PC-9 (cell line): ENCODE data around the gene JPH2. TPM values are rescaled to one million over a fixed set of nuclear protein-coding genes. Genes with fewer than 3 reads are reported as not detected.
A peak's percentile ranks its signal among the peaks of the same experiment; 100 is the strongest.

ENCODE experiments used
- BruUV-seq: library from RNA; stranded (reverse); fragments of 400-500 nt; replicated peaks from 2 replicates; lab custom pipeline; 2021; lab: Mats Ljungman, UMichigan
- CTCF ChIA-PET: fragments of 300-600 bp; sonication (Branson Sonifier 250); formaldehyde crosslinking; loops from one replicate; lab custom pipeline; 2022; ENCODE audit warnings: antibody characterized with exemption; lab: Charles Lee
- POLR2A ChIA-PET: fragments of 300-600 bp; sonication (Branson Sonifier 250); formaldehyde crosslinking; loops from one replicate; lab custom pipeline; 2022; ENCODE audit warnings: antibody characterized with exemption; ENCODE audit not compliant: unreplicated experiment; lab: Charles Lee
- DNase-seq, 2 experiments: peaks; one replicate each; pipeline versions ENCODE4 v3.0.0 to v3.0.0-alpha.2; 2015 to 2022; ENCODE audit warnings: mixed read lengths in 1 of 2
- H2AFZ ChIP-seq: fragments of 200-600 bp; sonication (generic); 2 replicates; pipeline ENCODE4 v1.8.1; 2017; ENCODE audit warnings: antibody characterized with exemption
- H3F3A ChIP-seq: fragments of 200-600 bp; sonication (generic); 2 replicates; pipeline ENCODE4 v1.8.1; 2017; ENCODE audit warnings: antibody characterized with exemption, mild to moderate bottlenecking, low read depth; ENCODE audit not compliant: insufficient read depth
- H3K27ac ChIP-seq: fragments of 200-600 bp; sonication (generic); 2 replicates; pipeline ENCODE4 v1.6.1; 2016; ENCODE audit warnings: mixed run types
- H3K27me3 ChIP-seq: fragments of 200-600 bp; sonication (generic); 2 replicates; pipeline ENCODE4 v1.6.1; 2016; ENCODE audit warnings: low read depth, mixed run types; ENCODE audit not compliant: insufficient read depth
- H3K36me3 ChIP-seq: fragments of 200-600 bp; sonication (generic); 2 replicates; pipeline ENCODE4 v1.6.1; 2016; ENCODE audit warnings: low read depth, mixed run types
- H3K4me1 ChIP-seq: fragments of 200-600 bp; sonication (generic); replicated peaks from 2 replicates; pipeline ENCODE4 v1.6.1; 2016; ENCODE audit warnings: mixed run types; ENCODE audit not compliant: insufficient read depth
- H3K4me2 ChIP-seq: fragments of 200-600 bp; sonication (generic); 2 replicates; pipeline ENCODE4 v1.6.1; 2017; ENCODE audit warnings: mixed run types
- H3K4me3 ChIP-seq: fragments of 200-600 bp; sonication (generic); 2 replicates; pipeline ENCODE4 v1.6.1; 2016; ENCODE audit warnings: mixed run types
- H3K79me2 ChIP-seq: fragments of 200-600 bp; sonication (generic); 2 replicates; pipeline ENCODE4 v1.6.1; 2017; ENCODE audit warnings: low read depth, mixed run types
- H3K9me2 ChIP-seq: fragments of 200-600 bp; sonication (generic); 2 replicates; pipeline ENCODE4 v1.8.1; 2017; ENCODE audit warnings: mild to moderate bottlenecking; ENCODE audit not compliant: insufficient read depth
- H3K9me3 ChIP-seq: fragments of 200-600 bp; sonication (generic); 2 replicates; pipeline ENCODE4 v1.8.1; 2016; ENCODE audit warnings: low read depth; ENCODE audit not compliant: insufficient read depth
- H4K20me1 ChIP-seq: fragments of 200-600 bp; sonication (generic); 2 replicates; pipeline ENCODE4 v1.8.1; 2017; ENCODE audit not compliant: insufficient read depth
- CTCF ChIP-seq: fragments of 200-600 bp; sonication (generic); conservative IDR thresholded peaks from 2 replicates; pipeline ENCODE4 v1.6.1; 2017; ENCODE audit warnings: mixed run types, antibody characterized with exemption, mild to moderate bottlenecking, moderate library complexity
- EZH2 ChIP-seq: fragments of 200-600 bp; sonication (generic); IDR thresholded peaks from 2 replicates; pipeline ENCODE4 v1.8.0; 2017; ENCODE audit warnings: antibody characterized with exemption, low read depth
- intact Hi-C: fragments of 100-400 bp; cut with micrococcal nuclease; formaldehyde crosslinking; loops from one replicate; pipeline ENCODE4 v1.10.0; 2022; ENCODE audit not compliant: unreplicated experiment
- total RNA-seq: library from RNA; stranded (reverse); gene quantifications from 2 replicates; pipeline ENCODE4 v1.2.3, GENCODE V29; 2021

The JPH2 gene
- total RNA-seq, 1 experiment from 2014 or later: 41.1 TPM

DNA sequence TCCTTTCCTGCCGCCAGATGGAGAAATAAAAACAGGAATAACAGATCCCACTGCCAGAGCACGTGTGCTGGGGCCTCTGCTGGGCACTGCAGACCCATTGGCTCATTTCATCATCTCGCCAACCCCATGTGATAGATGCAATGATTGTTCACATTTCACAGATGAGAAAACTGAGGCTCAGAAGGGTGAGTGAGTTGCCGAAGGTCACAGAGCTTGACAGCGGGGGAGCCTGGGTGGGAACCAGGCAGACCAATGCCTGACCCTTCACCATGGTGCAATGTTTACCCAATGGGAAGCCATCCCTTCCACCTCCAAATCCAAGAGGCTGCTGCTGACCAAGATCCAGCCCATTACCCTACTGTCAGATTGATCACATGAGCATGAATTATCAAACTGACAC, 105.1 kb downstream of the JPH2 start:
- peaks cover 17% of the 10 kb centered on the region for H3K4me1 ChIP-seq
- no peak overlapping the region for H3K4me3 ChIP-seq
- no peaks in the 10 kb centered on the region for H3K9me3 ChIP-seq
- DNase-seq: no peak
- no peak overlapping the region for H2AFZ ChIP-seq
- no peak overlapping the region for H3K27ac ChIP-seq
- H3K9me2 ChIP-seq: no peaks in the 10 kb centered on the region
- H3K36me3 ChIP-seq: no peaks in the 10 kb centered on the region
- H4K20me1 ChIP-seq: no peaks in the 10 kb centered on the region
- no peaks in the 10 kb centered on the region for H3K27me3 ChIP-seq
- peaks cover 17% of the 10 kb centered on the region; the same call in 1 of the 2 replicates for H3F3A ChIP-seq
- intact Hi-C loops: loop anchor here (5.0 kb wide), 1 partner anchor 140 kb away; no protein-coding TSS in a partner anchor
- no peaks in the 10 kb centered on the region for H3K79me2 ChIP-seq
- CTCF ChIA-PET: no interaction called here
- H3K4me2 ChIP-seq: no peak overlapping the region
- POLR2A ChIA-PET: no interaction called here
- no TSS peak for BruUV-seq
- TF ChIP-seq CTCF: no peak
- TF ChIP-seq EZH2: no peak

DNA sequence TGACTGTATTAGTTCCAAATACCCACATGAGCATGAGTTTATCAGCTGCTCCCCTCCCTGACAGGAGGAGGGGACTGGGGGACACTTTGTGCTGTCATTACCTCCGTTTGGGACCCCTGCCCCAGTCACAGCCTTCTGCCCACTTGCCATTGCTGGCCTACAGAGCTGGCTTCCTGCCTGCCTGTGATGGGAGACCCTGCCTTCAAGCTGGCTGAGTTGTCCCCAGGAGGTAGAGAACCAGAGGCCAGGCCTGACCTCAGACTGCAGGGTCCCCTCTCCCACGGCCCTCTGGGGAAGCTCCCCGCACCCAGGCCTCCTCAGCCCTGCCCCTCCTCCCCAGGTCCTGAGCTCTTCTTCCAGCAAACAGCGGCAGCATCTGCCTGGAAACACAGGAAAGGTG, 105.5 kb downstream of the JPH2 start:
- no peak for DNase-seq
- Histone ChIP-seq H3K79me2 (no peaks in the 10 kb centered on the region), H3K4me1 (peaks cover 17% of the 10 kb centered on the region), H3K9me2 (no peaks in the 10 kb centered on the region), H3K4me3 (no peak overlapping the region), H4K20me1 (no peaks in the 10 kb centered on the region), H3K27ac (no peak overlapping the region), H3K9me3 (no peaks in the 10 kb centered on the region), H3K27me3 (no peaks in the 10 kb centered on the region), H3K36me3 (no peaks in the 10 kb centered on the region), H3F3A (peaks cover 17% of the 10 kb centered on the region; the same call in 1 of the 2 replicates), H2AFZ (no peak overlapping the region), H3K4me2 (no peak overlapping the region)
- CTCF ChIA-PET: interaction anchor here (0.9 to 1.6 kb wide), 2 partner anchors 35 to 632 kb away, joined by 4 read pairs; no protein-coding TSS in a partner anchor
- POLR2A ChIA-PET: no interaction called here
- intact Hi-C loops: loop anchor here (5.0 kb wide), 1 partner anchor 139 kb away; no protein-coding TSS in a partner anchor
- no TSS peak for BruUV-seq
- no peak for TF ChIP-seq CTCF
- no peak for TF ChIP-seq EZH2

- intact Hi-C loops: loop anchor here (1.0 to 5.0 kb wide), 7 partner anchors 138 to 631 kb away; no protein-coding TSS in a partner anchor
- DNase-seq: peak; percentile 58 to 80
- Histone ChIP-seq H2AFZ (no peak overlapping the region), H3K4me2 (no peak overlapping the region), H3F3A (peaks cover 17% of the 10 kb centered on the region; the same call in 1 of the 2 replicates), H3K9me3 (no peaks in the 10 kb centered on the region), H3K27ac (no peak overlapping the region), H3K36me3 (no peaks in the 10 kb centered on the region), H3K9me2 (no peaks in the 10 kb centered on the region), H3K27me3 (no peaks in the 10 kb centered on the region), H3K79me2 (no peaks in the 10 kb centered on the region), H3K4me1 (peaks cover 17% of the 10 kb centered on the region), H3K4me3 (no peak overlapping the region), H4K20me1 (no peaks in the 10 kb centered on the region)
- ChIA-PET POLR2A (no interaction called here), CTCF (interaction anchor here (0.5 to 1.6 kb wide), 19 partner anchors 11 to 786 kb away, joined by 3 to 12 read pairs (median 4); no protein-coding TSS in a partner anchor)
- TF ChIP-seq CTCF (peak; percentile 100), EZH2 (no peak)
- BruUV-seq: no TSS peak
Observed at GRCh38 chr20:44080646-44081267, 106.2 kb downstream of the JPH2 start.
